ENCODE data around the gene COL18A1.

Gene COL18A1

DNA sequence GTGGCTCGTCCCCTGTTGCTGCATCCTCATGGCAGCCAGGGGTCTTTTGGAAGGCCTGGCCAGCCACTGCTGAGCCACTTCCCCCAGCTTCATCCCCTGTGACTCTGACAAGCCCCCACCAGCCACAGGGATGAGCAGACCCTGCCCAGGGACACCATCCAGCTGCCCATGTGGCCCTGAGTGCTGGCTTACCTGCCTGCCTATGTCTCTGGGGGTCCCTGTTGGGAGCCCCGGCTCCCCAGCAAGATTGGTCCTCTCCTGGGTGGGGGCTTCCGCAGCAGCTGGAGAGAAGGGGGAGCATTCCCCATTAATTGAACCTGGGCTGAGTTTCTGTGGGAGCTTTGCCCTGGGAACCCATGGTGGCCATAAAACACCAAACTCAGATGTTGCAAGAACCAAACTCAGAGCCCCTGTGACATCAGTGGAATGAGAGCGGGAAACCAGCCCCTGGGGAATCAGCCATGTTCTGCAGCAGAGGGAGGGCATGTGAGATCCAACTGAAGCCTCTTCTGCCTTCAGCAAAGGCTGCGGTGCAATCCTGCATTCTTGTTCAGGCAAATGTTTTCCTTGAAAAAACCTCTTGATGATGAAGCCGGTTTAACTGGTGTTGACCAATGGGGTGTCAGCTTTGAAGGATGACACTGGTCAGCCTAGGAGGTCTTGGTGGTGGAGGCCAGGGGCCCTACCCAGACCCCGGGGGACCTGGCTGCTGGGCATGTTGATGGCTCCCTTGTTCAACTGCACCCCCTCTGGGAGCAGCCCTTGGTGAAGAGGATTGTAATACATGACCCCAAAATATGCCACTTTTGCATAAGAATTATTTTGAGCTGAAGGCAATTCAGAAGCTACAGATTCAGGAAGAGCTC is 28.3 kb upstream of the COL18A1 start:
- Mint-ChIP-seq H3K4me1 (no peaks in the 10 kb centered on the region), H3K9me3 (no peaks in the 10 kb centered on the region), H3K36me3 (no peaks in the 10 kb centered on the region), H3K27ac (no peak overlapping the region), H3K4me3 (no peak overlapping the region), H3K27me3 (peaks cover 4% of the 10 kb centered on the region)

DNA sequence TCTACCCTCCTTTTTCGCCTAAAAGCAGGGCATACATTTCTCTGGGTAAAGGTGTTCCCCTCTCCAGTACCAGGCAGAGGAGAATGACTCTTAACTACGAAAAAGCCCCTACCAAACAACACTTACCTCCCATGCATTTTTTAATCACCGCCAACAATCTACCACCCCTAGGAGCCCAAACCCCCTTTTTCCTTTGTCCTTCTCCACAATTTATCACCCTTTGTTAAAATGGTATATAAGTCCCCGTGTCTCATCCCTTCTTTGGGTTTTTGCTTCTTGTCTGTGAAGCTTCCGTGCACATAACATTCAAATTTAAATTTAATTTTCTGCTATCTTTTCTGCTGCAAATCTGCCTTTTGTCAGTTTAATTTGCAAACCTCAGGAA is 27.6 kb upstream of the COL18A1 start:
- H3K27me3 Mint-ChIP-seq = peaks cover 4% of the 10 kb centered on the region
- no peak overlapping the region for H3K27ac Mint-ChIP-seq
- H3K9me3 Mint-ChIP-seq = no peaks in the 10 kb centered on the region
- no peaks in the 10 kb centered on the region for H3K4me1 Mint-ChIP-seq
- H3K36me3 Mint-ChIP-seq = no peaks in the 10 kb centered on the region
- no peak overlapping the region for H3K4me3 Mint-ChIP-seq

DNA sequence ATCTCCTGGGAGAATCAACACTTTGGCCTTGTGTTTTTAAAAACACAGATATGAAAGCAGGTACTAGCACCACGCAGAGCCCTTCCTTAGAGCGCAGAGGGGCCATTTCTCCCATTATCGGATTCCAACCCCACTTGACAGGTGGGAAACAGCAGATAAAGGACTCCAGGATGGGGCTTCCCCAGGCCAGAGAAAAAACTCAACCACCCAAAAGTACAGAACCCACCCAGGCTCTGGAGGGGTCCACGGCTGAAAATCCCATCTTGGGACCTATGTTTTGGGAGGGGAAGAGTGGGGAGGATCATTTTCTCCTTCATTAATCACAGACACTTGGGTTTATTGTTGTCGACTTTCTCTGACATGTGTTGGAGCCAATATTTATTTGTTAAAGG is 27.1 kb upstream of the COL18A1 start:
- peaks cover 4% of the 10 kb centered on the region for H3K27me3 Mint-ChIP-seq
- H3K27ac Mint-ChIP-seq = no peak overlapping the region
- no peaks in the 10 kb centered on the region for H3K36me3 Mint-ChIP-seq
- no peaks in the 10 kb centered on the region for H3K4me1 Mint-ChIP-seq
- no peak overlapping the region for H3K4me3 Mint-ChIP-seq
- H3K9me3 Mint-ChIP-seq = no peaks in the 10 kb centered on the region

DNA sequence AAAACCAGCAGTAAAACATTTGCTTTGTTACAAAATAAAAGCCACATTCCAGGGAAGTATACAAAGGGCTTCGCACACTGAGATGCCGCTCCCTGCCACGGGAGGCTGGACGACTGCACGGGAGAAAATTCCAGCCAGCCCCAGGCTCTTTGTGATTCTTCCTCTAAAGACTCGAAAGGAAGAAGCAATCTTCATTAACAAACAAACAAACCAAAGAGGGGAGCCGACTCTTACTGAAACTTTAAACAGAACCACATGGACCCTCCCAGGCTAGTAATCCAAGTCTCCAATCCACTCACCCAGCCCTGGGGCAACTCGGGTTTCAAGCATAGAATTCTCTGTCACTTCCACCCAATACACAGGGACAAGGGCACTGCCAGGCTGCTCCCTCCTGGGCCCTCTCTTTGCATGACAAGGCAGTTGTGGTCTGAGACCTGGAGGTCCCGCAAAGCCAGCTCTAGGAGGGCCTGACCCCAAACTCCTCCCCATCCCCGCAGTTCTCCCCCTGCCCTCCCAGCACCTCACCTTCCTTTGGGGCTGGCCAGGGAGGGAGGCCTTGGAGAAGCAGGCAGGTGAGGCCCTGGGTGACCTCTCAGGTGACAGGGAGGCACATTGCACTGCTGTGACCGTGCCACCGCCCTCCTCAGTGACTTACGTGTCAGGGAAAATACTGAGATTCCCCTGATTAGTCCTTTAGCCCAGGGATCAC is 26.6 kb upstream of the COL18A1 start:
- Mint-ChIP-seq H3K4me3 (no peak overlapping the region), H3K27me3 (peaks cover 4% of the 10 kb centered on the region), H3K9me3 (no peaks in the 10 kb centered on the region), H3K36me3 (no peaks in the 10 kb centered on the region), H3K4me1 (no peaks in the 10 kb centered on the region), H3K27ac (no peak overlapping the region)

DNA sequence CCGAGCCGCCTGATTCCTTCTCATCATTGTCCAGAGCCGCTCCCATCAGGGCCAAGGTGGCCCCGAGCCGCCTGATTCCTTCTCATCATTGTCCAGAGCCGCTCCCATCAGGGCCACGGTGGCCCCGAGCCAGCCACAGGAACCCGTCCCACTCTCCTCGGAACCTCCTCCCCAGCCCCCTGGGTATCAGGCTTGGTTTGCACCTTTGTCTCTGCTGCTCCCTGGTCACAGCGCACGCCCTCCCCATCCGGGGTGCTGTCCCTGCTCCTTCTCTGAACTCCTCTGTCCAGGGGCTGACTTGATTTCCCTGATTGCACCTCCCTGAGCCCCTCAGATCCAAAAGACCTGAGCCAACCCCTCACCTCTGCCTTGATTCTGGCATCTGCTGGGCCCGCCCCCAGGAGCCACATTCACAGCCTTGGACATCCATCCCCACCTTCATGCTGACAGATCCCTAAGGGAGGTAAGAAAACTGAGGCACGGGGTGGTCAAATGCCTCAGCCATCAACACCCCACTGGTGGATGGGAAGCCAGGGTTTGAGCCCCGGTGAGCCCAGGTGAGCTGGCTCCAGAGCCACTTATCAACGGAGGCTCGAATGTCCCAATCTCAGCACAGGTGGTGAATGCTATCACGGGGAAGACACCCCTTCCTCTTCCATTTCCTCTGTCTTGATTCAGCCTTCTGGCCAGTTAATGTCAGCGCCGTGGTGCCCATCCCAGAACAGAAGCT is 25.6 kb upstream of the COL18A1 start:
- no peak overlapping the region for H3K27ac Mint-ChIP-seq
- H3K4me1 Mint-ChIP-seq = no peaks in the 10 kb centered on the region

DNA sequence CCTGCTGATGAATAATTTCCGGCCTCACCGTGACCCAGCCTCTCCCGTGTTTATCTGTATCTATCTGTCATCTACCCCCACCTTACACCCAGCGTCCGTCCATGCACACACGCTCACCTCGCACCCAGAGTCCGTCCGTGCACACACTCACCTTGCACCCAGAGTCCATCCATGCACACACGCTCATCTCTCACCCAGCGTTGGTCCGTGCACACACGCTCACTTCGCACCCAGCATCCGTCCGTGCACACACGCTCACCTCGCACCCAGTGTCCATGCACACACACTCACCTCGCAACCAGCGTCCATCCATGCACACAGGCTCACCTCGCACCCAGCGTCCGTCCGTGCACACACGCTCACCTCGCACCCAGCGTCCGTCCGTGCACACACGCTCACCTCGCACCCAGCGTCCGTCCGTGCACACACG is 25.0 kb upstream of the COL18A1 start:
- H3K27me3 Mint-ChIP-seq = peaks cover 4% of the 10 kb centered on the region
- no peaks in the 10 kb centered on the region for H3K9me3 Mint-ChIP-seq
- no peak overlapping the region for H3K27ac Mint-ChIP-seq
- no peak overlapping the region for H3K4me3 Mint-ChIP-seq
- no peaks in the 10 kb centered on the region for H3K4me1 Mint-ChIP-seq
- H3K36me3 Mint-ChIP-seq = no peaks in the 10 kb centered on the region

More for the DNA sequence above, 25.6 kb upstream of the COL18A1 start:
- Mint-ChIP-seq H3K4me3 (no peak overlapping the region), H3K27me3 (peaks cover 4% of the 10 kb centered on the region), H3K9me3 (no peaks in the 10 kb centered on the region), H3K36me3 (no peaks in the 10 kb centered on the region)

DNA sequence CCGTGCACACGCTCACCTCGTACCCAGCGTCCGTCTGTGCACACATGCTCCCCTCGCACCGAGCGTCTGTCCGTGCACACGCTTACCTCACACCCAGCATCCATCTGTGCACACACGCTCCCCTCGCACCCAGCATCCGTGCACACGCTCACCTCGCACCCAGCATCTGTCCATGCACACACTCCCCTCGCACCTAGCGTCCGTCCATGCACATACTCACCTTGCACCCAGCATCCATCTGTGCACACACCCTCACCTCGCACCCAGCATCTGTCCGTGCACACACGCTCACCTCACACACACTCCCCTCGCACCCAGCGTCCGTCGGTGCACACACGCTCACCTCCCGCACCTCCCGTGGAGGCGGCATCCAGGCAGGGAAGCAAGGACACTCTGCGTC is 24.4 kb upstream of the COL18A1 start:
- H3K27ac Mint-ChIP-seq = peak overlapping the region; percentile 74
- no peaks in the 10 kb centered on the region for H3K9me3 Mint-ChIP-seq
- peaks cover 6% of the 10 kb centered on the region for H3K27me3 Mint-ChIP-seq
- no peaks in the 10 kb centered on the region for H3K36me3 Mint-ChIP-seq
- no peaks in the 10 kb centered on the region for H3K4me1 Mint-ChIP-seq
- H3K4me3 Mint-ChIP-seq = no peak overlapping the region

DNA sequence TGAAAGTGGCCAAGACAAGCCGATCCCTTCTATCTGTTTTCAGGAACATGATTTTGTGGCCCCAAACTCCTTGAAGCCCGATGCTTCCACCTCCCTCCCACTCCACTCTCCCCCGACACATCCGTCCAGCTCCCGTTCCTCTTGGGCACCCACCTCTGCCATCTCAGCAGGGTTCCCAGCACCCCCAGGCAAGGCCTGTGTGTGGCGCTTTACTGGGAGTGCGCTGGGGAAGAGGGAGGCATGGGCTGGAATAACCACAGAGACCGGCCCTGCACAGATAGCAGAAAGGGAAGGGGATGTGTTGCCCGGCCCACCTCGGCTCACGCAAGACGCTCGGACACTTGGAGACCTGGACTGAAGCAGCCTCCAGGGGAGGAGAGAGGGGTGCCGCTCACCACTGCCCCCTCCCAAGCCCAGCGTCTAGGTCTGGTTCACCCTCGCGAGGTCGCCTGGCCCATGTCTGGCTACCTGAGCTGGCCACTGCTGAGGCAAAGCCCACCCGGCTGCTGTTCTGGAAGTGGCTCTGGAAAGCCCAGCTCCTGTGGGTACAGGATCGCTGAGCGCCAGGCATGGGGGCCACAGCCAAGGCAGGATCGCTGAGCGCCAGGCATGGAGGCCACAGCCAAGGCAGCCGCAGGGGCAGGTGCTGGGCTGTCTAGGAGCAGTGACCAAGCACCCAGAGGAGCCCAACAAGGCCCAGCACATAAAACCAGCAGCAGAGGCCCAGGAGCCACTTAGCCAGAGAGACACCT is 23.8 kb upstream of the COL18A1 start:
- Mint-ChIP-seq H3K27me3 (peaks cover 6% of the 10 kb centered on the region), H3K4me1 (no peaks in the 10 kb centered on the region), H3K9me3 (no peaks in the 10 kb centered on the region), H3K27ac (peak overlapping the region; percentile 74), H3K4me3 (no peak overlapping the region), H3K36me3 (no peaks in the 10 kb centered on the region)

DNA sequence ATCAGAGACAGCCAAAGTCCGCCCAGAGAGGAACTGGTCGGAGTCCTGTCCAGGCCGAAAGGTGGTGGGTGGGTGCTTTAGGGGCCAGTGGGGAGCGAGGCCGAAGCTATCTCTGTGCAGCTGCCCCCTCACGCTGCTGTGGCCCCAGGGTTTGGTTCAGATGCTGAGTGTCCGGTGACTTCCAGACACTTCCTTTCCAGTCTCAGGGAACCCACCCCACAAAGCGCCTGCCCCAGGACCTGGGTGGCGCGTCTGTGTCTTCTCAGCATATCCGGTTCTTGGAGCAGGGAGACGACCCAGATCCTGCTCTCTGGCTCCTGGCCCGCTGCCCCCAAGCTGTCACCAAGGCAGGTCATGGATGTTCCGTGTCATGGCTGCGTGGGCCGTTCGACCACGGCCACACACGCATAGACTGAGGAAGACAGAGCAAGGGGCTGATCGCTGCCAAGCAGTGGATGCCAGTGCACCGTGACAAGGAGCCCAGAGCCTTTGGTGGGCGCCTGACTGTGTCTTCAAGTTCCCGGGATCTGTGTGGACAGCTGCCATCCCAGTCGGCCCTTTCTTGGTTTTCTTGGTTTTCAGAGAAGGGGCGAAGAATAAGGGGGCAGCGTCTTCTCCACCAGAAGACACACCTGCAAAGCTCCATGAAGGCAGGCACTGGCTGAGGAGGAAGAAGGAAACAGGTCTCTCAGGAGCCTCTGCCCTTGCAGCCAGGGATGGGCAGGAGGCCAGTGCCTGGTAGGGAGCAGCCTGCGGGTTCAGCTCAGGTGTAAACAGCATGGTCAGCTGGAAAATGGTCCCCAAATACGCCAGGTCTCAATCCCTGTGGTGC is 22.9 kb upstream of the COL18A1 start:
- no peak overlapping the region for H3K27ac Mint-ChIP-seq
- peaks cover 6% of the 10 kb centered on the region for H3K27me3 Mint-ChIP-seq
- H3K9me3 Mint-ChIP-seq = no peaks in the 10 kb centered on the region
- no peaks in the 10 kb centered on the region for H3K4me1 Mint-ChIP-seq
- H3K36me3 Mint-ChIP-seq = no peaks in the 10 kb centered on the region
- no peak overlapping the region for H3K4me3 Mint-ChIP-seq

DNA sequence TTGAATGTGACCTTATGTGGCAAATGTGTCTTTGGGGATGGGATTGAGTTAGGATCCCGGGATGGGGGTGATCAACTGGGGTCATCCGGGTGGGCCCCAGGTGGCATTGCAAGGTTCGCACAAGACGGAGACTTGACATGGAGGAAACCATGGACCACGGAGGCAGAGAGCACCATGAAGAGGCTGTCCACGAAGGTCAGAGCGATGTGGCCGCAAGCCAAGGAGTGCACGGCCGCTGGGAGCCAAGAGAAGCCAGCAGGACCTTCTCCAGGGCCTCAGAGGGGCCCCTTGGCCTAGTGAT is 22.3 kb upstream of the COL18A1 start:
- no peaks in the 10 kb centered on the region for H3K36me3 Mint-ChIP-seq
- H3K4me1 Mint-ChIP-seq = no peaks in the 10 kb centered on the region
- H3K9me3 Mint-ChIP-seq = no peaks in the 10 kb centered on the region
- H3K27ac Mint-ChIP-seq = no peak overlapping the region
- peaks cover 6% of the 10 kb centered on the region for H3K27me3 Mint-ChIP-seq
- H3K4me3 Mint-ChIP-seq = no peak overlapping the region

DNA sequence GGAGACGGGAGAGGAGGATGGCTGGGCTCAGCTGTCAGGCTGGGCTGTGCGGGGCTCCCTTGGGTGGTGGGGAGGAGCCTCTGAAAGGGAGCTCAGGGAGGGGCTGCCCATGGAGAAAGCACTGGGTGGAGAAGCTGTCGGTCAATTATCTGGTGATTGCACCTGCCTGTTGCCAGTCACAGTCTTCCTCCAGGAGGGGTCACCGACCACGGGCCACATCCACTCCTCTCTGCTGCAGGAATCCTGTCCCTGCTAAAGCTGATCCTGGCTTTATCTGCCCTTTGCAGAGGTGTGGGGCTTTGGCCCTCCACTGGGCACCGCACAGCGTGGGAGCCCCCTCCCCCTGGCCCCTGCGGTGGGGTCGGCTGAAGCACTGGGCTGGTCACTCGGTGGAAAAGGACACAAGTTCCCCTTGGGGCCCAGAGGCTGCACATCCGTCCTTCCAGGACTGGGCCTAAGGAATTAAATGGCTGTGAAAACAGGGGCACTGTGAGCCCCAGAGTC is 21.8 kb upstream of the COL18A1 start:
- no peaks in the 10 kb centered on the region for H3K4me1 Mint-ChIP-seq
- H3K27ac Mint-ChIP-seq = no peak overlapping the region
- H3K36me3 Mint-ChIP-seq = no peaks in the 10 kb centered on the region
- no peaks in the 10 kb centered on the region for H3K9me3 Mint-ChIP-seq
- peaks cover 4% of the 10 kb centered on the region for H3K27me3 Mint-ChIP-seq
- no peak overlapping the region for H3K4me3 Mint-ChIP-seq

DNA sequence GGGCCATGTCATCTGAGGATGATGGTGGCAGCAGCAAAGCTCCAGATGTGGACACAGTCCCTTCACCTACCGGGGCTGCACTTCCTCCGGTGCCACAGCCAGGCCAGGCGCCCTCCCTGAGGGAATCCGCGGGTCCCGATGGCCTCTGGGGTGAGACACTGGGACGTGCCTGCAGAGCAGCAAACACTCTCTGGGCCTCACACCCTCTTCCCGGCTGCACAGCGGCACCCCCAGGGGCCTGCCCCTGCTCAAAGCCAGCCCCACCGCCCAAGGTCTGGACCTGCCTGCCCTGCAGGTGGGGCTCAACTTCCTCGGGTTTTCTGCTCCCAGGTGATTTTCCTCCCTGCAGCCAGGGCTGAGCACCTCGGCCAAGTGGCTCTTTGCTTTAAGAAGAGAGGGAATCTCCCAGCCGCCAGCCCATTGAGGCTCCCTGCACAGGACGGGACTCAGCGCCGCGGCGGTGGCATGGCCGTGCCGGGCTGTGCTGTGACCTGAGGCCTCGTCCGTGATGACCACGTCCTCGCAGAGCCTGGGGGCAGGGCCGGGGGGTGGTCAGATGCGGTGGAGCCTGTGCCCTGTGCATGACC is 21.3 kb upstream of the COL18A1 start:
- H3K4me3 Mint-ChIP-seq = no peak overlapping the region
- peaks cover 4% of the 10 kb centered on the region for H3K27me3 Mint-ChIP-seq
- H3K36me3 Mint-ChIP-seq = no peaks in the 10 kb centered on the region
- no peaks in the 10 kb centered on the region for H3K4me1 Mint-ChIP-seq
- H3K27ac Mint-ChIP-seq = no peak overlapping the region
- no peaks in the 10 kb centered on the region for H3K9me3 Mint-ChIP-seq

DNA sequence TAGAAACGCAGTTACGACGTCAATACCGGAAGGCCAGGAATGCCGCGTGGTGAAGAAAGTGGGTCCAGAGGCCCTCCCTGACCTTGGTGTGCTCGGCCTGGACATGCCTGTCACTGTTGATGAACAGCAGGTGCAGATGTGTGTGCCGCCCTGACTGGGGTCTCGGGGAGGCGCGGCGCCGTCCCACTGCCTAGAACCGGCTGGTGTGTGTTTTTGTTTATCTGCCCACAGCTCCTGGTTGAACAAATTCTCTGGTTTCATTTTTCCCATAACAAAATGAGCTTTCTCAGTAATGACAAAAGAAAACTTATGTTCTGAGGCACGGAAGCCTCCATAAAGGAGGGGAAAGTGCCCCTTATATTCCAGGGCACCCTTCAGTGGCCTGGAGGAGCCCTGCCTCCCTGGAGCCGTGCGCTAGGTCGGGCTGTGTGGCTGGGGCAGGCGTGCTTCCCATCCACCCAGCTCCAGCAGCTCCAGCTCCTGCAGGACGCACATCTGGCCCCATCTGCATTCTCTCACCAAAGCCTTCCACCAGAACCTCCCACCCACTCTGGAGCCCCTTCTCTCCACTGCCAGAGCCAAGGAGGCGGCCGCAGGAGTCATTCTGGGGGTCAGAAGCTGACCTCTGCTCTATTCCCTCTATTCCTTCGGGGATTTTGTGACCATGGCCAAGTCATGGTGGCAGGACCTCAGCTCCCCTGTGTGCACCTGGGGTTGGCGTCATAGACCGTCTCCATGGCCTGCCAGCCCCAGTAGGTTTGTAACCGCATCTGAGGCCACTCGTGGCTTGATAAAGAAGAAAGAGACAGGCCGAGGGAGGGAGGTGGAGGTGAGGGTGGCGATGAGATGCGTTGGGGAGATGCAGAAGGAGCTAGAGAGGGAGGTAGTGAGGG is 20.1 kb upstream of the COL18A1 start:
- no peaks in the 10 kb centered on the region for H3K9me3 Mint-ChIP-seq
- H3K36me3 Mint-ChIP-seq = no peaks in the 10 kb centered on the region
- peaks cover 6% of the 10 kb centered on the region for H3K27me3 Mint-ChIP-seq
- H3K4me3 Mint-ChIP-seq = no peak overlapping the region
- H3K27ac Mint-ChIP-seq = no peak overlapping the region
- no peaks in the 10 kb centered on the region for H3K4me1 Mint-ChIP-seq
